SU-DHL-6 (cell line): ENCODE measurements around the gene FBXW4.
A peak's percentile ranks its signal among the peaks of the same experiment; 100 is the strongest.

Source experiments
- H2AFZ ChIP-seq: fragments of 200-600 bp; sonication (generic); 2 replicates; pipeline ENCODE4 v1.6.1; 2014; ENCODE audit warnings: low read depth, mild to moderate bottlenecking, moderate library complexity, mixed read lengths, antibody characterized with exemption, low read length; ENCODE audit not compliant: severe bottlenecking
- H3F3A ChIP-seq: fragments of 200-600 bp; shearing (Covaris generic); 2 replicates; pipeline ENCODE4 v1.6.0; 2016; ENCODE audit warnings: antibody characterized with exemption, mild to moderate bottlenecking; ENCODE audit not compliant: insufficient read depth
- H3K27ac ChIP-seq: fragments of 200-600 bp; sonication (generic); 2 replicates; pipeline ENCODE4 v1.5.1; 2016; ENCODE audit warnings: low read depth, mild to moderate bottlenecking, low read length, moderate library complexity, mixed read lengths
- H3K27me3 ChIP-seq: fragments of 200-600 bp; sonication (generic), shearing (Covaris generic); 2 replicates; pipeline ENCODE4 v1.6.0; 2014; ENCODE audit warnings: mild to moderate bottlenecking, low read length
- H3K36me3 ChIP-seq: fragments of 200-600 bp; sonication (generic); 2 replicates; pipeline ENCODE4 v1.6.1; 2014; ENCODE audit warnings: mild to moderate bottlenecking, low read length, mixed read lengths
- H3K4me2 ChIP-seq: fragments of 300-600, 200-600 bp; shearing (Covaris generic), sonication (generic); 2 replicates; pipeline ENCODE4 v1.6.0; 2014; ENCODE audit warnings: low read length, low read depth, mild to moderate bottlenecking; ENCODE audit not compliant: poor library complexity, severe bottlenecking
- H3K4me3 ChIP-seq: fragments of 200-600 bp; sonication (generic); 2 replicates; pipeline ENCODE4 v1.5.1; 2014; ENCODE audit warnings: antibody characterized with exemption, low read length, mild to moderate bottlenecking, mixed read lengths; ENCODE audit not compliant: insufficient read depth, poor library complexity, severe bottlenecking
- H3K79me2 ChIP-seq: fragments of 200-600 bp; sonication (generic); 2 replicates; pipeline ENCODE4 v1.6.1; 2014; ENCODE audit warnings: mild to moderate bottlenecking, low read length, moderate library complexity; ENCODE audit not compliant: insufficient read depth
- H3K9ac ChIP-seq: fragments of 200-600 bp; sonication (generic); 2 replicates; pipeline ENCODE4 v1.7.0; 2014; ENCODE audit warnings: mild to moderate bottlenecking, low read length
- H3K9me2 ChIP-seq: fragments of 200-600 bp; sonication (generic); replicated peaks from 2 replicates; pipeline ENCODE4 v1.6.1; 2014; ENCODE audit warnings: low read length; ENCODE audit not compliant: insufficient read depth
- H3K9me3 ChIP-seq: fragments of 200-600 bp; sonication (generic); 2 replicates; pipeline ENCODE4 v1.6.1; 2014; ENCODE audit warnings: low read length, mixed read lengths; ENCODE audit not compliant: insufficient read depth
- H4K20me1 ChIP-seq: fragments of 200-600 bp; sonication (generic); 2 replicates; pipeline ENCODE4 v1.6.1; 2014; ENCODE audit warnings: low read depth, mild to moderate bottlenecking, antibody characterized with exemption, low read length, moderate library complexity, mixed read lengths
- CTCF ChIP-seq: fragments of 200-600 bp; sonication (generic); IDR thresholded peaks from one replicate; pipeline ENCODE4 v1.5.1; 2017; ENCODE audit warnings: antibody characterized with exemption, mild to moderate bottlenecking, low read length, moderate library complexity; ENCODE audit not compliant: insufficient read depth, poor library complexity, severe bottlenecking
- EZH2phosphoT487 ChIP-seq: fragments of 200-600 bp; sonication (generic), shearing (Covaris generic); conservative IDR thresholded peaks from 2 replicates; pipeline ENCODE4 v1.6.1; 2018; ENCODE audit warnings: mild to moderate bottlenecking, antibody characterized with exemption, low read length, moderate library complexity, mixed read lengths

FBXW4 gene

GRCh38 chr10:101623528-101623927 lies 71.4 kb downstream of the FBXW4 start:
- Histone ChIP-seq H4K20me1 (no peaks in the 10 kb centered on the region), H3K9ac (no peak overlapping the region), H3K4me2 (no peak overlapping the region)

GRCh38 chr10:101619983-101620382 lies 75.0 kb downstream of the FBXW4 start:
- Histone ChIP-seq H3K79me2 (no peaks in the 10 kb centered on the region), H2AFZ (no peak overlapping the region), H3K4me3 (no peak overlapping the region), H3F3A (peaks cover 10% of the 10 kb centered on the region; the same call in 1 of the 2 replicates), H3K9me3 (no peaks in the 10 kb centered on the region), H3K36me3 (0 out of 2 replicates have a peak, but pooled peaks cover 6% of the 10 kb centered on the region), H3K4me2 (no peak overlapping the region), H3K9ac (no peak overlapping the region), H3K27ac (no peak overlapping the region), H4K20me1 (no peaks in the 10 kb centered on the region), H3K27me3 (no peaks in the 10 kb centered on the region), H3K9me2 (no peaks in the 10 kb centered on the region)
- TF ChIP-seq EZH2phosphoT487 (no peak), CTCF (no peak)

More at GRCh38 chr10:101623528-101623927, 71.4 kb downstream of the FBXW4 start:
- H3K27me3 ChIP-seq, result no peaks in the 10 kb centered on the region
- no peak overlapping the region for H3K4me3 ChIP-seq
- no peaks in the 10 kb centered on the region for H3K9me2 ChIP-seq
- TF ChIP-seq EZH2phosphoT487 (no peak), CTCF (no peak)
- no peaks in the 10 kb centered on the region for H3K9me3 ChIP-seq
- no peak overlapping the region for H3K27ac ChIP-seq
- no peaks in the 10 kb centered on the region for H3F3A ChIP-seq
- no peak overlapping the region for H2AFZ ChIP-seq
- 0 out of 2 replicates have a peak, but pooled peaks cover 6% of the 10 kb centered on the region for H3K36me3 ChIP-seq
- peaks cover 8% of the 10 kb centered on the region; the same call in 1 of the 2 replicates for H3K79me2 ChIP-seq

- Histone ChIP-seq H3K9ac (no peak overlapping the region), H4K20me1 (no peaks in the 10 kb centered on the region), H3K9me2 (no peaks in the 10 kb centered on the region), H2AFZ (no peak overlapping the region), H3F3A (peaks cover 10% of the 10 kb centered on the region; the same call in 1 of the 2 replicates), H3K4me3 (no peak overlapping the region), H3K27ac (peak overlapping the region; percentile 69; the same call in 1 of the 2 replicates), H3K79me2 (no peaks in the 10 kb centered on the region), H3K9me3 (no peaks in the 10 kb centered on the region), H3K4me2 (no peak overlapping the region), H3K27me3 (no peaks in the 10 kb centered on the region), H3K36me3 (0 out of 2 replicates have a peak, but pooled peaks cover 2% of the 10 kb centered on the region)
- TF ChIP-seq CTCF, result no peak
- no peak for TF ChIP-seq EZH2phosphoT487
These were observed 76.1 kb downstream of the FBXW4 start for GRCh38 chr10:101618871-101619270.
